ENCODE results near the gene AKT3.

DNA sequence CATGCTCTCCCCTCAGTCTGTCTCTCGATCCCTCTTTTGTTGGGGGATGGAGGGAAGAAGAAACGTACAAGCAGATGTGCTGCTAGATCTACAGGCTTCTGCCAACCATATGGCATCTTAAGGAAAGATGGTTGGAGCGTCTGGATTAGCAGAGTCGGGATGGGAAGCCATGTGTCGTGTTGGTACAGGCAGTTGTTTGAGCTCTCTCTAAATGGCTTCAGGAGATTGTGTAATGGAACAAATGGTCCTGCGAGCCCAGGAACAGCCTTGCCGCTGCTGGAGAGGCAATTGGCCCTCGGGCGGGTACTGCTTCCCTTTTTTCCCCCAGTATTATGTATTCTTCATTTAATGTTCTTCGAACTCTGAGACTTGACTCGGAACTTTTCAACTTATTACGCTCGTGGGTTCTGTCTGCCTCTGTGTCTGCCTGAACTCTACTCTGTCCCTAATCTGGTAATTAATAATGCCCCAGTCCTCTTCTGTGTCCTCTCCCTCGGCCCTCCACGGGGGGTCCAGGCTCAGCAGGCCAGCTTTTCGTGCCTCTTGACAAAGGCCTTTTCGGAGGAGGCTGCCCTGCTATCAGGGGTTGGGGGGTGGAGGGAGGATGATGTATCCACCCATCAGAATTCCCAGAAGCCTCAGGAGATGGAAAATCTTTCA is 378.9 kb downstream of the AKT3 start:
- TF ChIP-seq POLR2A (IDR thresholded peaks at IDR 0.05), result no peak
- TF ChIP-seq, protein P1, sequence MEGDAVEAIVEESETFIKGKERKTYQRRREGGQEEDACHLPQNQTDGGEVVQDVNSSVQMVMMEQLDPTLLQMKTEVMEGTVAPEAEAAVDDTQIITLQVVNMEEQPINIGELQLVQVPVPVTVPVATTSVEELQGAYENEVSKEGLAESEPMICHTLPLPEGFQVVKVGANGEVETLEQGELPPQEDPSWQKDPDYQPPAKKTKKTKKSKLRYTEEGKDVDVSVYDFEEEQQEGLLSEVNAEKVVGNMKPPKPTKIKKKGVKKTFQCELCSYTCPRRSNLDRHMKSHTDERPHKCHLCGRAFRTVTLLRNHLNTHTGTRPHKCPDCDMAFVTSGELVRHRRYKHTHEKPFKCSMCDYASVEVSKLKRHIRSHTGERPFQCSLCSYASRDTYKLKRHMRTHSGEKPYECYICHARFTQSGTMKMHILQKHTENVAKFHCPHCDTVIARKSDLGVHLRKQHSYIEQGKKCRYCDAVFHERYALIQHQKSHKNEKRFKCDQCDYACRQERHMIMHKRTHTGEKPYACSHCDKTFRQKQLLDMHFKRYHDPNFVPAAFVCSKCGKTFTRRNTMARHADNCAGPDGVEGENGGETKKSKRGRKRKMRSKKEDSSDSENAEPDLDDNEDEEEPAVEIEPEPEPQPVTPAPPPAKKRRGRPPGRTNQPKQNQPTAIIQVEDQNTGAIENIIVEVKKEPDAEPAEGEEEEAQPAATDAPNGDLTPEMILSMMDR (IDR thresholded peaks at IDR 0.05), result no peak

Measured in esophagus squamous epithelium (tissue), 4 donors.